Measurements from ENCODE around the gene BICC1.

Gene BICC1

DNA sequence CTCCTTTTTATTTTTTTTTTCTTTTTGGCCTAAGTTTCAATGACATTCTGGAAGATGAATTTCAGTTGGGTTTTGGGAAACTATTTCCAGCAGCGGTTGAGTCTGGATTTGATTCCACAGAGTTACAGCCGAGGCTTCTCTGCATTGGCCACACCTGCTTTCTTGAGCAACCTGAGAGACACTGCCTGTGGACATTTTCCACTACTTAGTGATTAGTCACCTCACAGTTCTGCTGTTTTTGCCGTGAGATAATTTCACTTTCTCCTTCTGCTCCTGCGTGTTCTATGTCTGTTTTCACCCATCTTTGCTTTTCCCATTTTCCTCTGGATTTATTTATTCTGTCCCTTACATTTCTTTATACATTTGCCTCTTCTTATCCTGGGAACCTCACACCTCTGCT lies 243.0 kb downstream of the BICC1 start:
- no peak for DNase-seq

DNA sequence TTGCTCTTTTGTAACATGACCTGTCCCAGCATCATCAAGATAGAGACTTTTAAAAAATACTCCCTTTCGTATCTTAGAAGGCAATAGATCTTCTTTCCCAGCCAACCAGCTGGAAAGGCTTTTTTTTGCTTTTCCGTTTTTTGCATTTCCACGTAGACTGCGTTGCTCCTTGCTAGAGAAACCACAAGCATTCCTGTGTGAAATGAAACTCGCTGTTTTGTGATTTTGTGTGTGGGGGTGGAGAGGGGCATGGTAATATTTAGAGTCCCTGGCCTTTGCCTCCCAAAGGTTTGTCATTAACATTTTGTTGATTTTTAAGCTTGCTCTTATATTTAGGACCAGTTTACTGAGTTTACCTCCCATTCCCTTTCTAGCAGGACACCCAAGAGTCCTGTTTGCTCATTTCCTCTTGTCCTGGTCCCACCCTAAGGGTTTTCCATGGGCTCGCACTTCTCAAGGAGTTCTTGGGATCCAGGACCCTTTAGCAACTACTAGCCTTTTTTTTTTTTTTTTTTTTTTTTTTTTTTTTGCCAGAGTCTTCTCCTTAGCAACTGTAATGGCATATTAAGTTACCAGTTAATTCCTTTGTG lies 243.6 kb downstream of the BICC1 start:
- DNase-seq, result no peak

DNA sequence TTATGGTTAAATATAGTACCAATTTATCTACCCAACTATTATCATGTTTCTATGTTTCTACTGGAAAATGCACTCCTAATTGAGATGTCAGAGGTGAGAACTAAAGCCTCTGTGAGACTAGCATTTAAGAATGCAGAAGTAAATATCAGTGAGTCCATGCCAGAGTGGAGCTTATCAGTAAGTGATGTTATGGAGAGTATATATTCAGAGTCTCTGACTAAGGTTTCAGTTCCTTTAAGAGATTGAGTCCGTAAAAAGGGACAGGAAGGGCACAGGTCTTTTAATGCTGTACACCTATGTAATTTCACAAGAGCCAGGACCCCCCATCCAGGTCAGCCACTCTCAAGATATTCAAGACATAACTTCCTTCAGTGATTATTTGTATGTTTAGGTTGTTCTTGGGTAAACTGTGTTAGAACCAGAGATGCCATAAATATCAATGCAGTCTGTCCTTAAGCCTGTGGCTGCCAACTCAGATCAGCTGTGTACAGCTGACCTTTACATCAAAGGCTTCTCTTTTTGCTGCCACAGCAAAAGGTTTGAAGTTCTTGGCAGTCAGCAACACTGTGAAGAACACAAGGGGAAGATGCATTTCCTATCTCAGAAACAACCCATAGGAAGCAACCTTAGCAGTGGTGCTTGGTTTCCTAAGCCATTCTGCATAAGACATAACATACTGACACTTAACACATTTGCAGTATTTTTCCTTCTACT lies 244.8 kb downstream of the BICC1 start:
- DNase-seq, result no peak

DNA sequence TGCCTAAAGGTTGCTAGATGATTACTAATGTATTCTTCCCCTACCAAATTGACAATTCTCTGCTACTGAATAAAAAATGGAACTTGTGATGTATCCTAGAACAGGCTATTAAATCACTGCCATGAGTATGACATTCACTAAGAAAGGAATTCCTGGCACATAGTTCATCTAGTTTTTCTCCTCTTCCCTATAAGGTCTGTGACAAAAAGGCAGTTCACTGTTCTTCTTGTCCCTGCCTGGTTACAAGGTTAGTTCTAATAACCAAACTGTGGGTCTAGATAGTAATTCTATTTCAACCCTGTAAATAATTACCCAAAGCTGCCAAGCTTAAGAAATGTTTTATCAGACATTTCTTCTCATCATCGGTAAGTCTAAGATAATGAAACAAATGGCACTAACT lies 245.6 kb downstream of the BICC1 start:
- no peak for DNase-seq

DNA sequence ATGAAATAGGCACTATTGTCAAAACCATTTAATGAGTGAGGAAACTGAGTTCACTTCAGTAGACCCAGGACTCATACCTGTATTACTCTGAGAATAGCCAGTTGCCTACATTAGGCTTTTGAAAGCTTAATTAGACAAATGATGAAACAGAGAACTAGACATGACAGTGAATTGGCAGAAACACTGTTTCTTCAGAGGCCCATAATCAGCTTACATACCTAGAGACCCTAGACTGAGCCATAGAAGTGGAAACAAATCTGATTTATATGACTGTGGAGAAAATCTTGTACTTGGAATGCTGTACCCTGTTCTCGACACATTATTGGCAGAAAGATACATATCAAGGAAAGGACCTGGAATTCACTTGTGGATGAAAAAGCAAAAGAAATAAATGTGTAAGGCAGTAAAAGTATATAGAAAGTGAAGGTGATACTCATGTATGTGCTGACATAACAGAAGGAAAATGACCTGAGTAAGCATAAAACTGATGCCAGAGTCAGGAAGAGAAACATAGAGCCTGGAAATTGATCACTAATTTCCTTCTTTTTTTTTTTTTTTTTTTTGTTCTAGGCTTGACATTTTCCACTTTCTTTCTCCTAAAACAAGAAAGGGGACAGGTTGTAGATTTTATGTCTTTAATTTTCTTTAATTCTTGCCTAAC lies 251.5 kb downstream of the BICC1 start:
- DNase-seq, result no peak

DNA sequence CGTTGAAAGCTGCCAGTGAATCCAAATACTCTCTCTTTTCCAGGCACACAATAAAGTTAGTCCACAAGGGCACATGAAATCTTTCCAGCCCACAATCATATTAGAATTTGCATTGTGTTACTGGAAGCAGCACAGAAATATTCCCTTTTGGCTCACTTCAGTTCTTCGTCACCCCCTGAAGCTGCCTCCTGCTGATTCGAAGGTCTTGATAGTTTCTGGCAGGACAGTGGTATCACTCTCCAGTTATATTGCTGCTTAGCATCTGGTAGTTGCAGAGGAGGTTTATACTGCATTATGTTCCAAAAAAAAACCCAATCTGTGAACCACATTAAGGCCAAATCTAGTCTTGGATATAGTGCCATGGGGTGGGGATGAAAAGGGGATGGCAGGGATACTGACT lies 253.2 kb downstream of the BICC1 start:
- no peak for DNase-seq

DNA sequence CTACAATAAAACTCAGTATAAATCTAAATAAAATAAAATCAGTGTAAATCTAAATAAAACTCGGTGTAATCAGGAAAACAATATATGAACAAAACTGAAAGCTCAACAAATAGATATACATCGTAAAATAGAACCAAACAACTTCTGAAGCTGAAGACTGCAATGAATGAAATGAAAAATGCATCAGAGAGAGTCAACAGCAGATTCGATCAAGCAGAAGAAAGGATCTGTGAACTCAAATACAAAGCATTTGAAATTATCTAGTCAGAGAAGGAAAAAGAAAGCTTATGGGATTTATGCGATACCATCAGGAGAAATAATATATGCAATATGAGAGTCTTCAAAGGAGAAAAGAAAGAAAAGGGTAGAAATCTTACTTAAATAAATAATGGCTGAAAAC lies 255.0 kb downstream of the BICC1 start:
- no peak for DNase-seq

DNA sequence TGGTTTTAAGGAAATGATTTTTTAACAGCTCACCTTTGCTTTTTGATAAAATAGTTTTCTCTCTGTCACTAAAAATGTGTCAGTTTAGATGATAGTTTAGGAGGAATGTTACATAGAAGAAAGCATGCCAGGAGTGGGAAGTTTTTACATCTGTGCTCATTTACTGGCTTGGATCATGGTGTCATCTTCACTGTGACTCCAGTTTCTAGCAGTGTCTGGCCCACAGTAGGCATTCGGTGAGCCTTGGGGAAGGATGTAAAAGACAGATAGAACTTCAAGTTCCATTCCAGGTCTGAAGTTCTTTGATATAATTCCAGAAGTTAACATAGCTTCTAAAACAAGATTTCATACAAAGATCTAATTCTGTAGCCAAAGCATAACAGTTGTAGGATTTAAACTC lies 259.2 kb downstream of the BICC1 start:
- no peak for DNase-seq

DNA sequence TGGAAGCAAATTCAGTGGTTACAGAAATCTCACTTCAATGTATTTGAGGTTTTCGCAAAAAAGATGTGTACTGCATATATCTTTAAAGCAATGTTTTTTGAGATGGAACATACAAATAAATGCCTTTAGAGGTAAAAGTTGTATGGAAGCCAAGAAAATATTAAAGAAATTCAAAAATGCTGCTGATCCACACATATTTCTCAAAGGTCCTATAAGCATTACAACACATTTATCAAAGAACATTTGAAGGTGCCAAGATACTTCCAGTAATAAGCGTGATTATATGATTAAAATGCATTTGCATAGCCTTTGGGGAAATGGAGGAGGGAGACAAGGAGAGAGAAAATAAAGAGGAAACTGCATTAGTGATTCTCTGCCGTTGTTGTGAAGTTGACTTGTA lies 260.1 kb downstream of the BICC1 start:
- no peak for DNase-seq

DNA sequence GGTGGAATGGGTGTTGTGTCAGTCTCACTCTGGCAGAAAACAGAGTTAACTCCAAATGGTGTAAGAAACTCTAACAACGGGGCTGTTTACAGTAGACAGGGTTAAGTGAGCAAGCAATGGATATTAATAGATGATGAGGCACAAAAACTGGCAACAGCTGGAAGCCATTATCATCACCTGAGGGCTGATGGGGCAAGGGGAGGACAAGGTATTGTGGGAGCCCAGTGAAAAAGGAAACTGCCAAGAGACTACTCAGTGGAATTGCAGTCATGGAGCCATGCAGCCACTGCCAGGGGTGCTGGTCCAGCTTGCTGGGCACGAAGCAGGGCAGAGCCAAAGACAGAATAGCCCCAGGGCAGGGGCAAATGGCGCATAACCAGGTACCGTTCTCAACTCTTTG lies 260.7 kb downstream of the BICC1 start:
- DNase-seq, result no peak

DNA sequence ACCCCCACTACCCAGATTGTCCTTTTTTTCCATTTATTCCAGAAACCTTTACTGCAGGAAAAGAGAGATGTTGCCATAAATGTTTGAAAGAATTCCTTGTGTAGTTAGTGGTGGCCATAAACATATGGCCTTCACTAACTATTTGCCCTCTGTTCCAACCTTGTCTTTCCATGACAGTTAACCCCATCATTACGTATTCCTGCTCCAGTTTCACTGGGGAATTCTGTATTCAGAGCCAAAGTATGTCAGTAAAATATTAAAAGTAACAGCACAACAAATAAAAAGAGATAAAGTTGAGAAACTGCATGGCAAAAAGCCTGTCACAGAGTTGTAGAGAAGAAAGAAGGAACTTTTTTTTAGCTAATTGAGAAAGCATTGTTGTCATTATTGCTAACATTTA lies 261.3 kb downstream of the BICC1 start:
- no peak for DNase-seq

DNA sequence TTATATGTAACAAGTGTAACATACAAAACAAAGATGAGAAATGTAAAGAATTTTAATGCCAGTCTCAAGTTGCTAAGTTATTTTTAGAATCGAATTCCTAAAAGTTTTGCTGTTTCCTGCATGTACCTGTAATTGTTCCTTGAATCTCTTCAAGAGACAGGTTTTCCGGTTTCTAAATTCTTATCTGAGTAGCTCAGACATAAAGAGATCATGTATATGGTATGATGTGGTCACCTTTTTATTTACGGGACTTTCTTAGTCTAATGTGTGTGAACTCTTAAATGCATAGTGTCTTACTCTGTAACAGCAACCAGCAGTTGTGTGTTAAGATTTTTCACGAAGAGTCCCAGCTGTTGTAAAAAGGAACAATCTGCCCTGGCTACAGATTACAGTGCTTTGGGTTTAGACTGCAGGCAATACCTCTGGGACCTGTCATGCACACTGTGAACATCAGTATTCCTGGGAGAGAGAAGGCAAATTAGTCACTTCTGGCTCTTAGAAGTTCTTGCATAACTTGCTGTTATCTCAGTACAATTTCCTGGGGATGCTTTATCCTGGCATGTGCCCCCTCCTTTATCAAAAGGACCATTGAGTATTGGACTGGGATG lies 263.4 kb downstream of the BICC1 start:
- no peak for DNase-seq

DNA sequence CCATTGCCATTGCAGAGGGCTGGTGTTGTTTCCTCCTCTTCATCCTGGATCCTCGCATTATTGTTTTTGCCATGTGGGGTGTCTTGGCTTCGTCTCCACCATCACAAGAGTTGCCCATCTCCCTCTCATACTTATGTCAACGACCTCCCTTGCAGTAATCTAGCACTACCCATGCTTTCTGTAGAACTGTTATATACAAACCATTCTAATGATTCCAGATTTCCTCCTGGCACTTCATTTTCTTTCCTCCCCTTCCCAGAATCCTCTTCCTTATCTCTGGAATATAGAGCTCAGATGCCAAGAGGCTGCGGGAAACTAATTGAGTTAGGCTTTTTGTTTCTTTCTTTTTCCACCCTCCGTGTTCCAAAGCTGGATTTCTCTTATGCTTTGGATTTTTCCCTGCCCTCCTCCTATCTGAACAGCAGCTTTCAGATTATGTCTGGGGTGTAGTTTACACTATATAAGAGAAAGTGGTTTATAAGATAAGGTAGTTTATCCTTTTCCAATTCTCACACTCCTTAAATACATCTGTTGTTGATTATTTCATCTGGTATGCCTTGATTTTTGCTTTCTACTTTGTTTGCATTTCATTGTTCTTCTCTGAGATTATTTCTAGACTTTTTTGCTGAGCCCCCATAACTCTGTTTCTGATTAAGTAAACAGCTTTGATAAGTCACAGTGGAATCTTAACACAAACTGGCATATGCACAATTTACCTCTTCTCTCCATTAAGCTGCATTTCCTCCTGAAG lies 264.1 kb downstream of the BICC1 start:
- DNase-seq, result no peak

DNA sequence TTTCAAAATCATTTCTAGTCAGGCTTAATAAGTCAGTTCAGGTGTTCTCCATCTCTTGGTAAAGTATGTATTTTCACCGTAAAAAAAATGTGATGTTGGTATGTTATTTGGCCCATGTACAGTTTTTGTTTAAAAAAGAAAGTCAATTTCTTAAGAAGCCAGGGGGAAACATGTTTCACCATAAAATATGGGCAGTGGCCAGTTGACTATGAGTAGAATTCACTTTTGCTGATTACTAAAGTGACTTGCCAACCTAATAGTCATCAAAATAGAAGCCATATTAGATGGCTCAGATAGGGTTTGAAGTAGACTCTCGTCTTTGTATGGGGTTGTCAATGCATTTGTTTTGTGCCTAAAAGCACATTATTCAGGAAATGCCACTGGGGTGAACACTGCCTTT lies 266.3 kb downstream of the BICC1 start:
- no peak for DNase-seq

DNA sequence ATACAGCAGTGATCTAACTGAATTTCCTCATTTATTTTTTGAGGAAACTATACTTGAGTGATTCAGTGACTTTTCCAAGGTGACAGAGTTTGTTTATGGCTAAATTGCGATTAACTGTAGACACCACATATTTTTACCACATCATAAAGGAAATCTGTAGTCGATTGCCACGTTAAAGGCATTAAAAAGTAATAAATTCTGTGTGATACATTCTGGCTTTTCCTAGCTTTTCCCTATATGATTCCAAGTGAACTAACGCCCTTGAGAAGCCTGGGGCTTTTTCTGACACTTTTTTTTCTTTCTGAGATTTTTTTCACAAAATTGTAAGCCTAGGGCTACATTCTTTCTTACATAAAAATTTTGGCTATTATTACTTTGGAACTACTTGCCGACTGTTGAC lies 266.9 kb downstream of the BICC1 start:
- DNase-seq, result no peak

DNA sequence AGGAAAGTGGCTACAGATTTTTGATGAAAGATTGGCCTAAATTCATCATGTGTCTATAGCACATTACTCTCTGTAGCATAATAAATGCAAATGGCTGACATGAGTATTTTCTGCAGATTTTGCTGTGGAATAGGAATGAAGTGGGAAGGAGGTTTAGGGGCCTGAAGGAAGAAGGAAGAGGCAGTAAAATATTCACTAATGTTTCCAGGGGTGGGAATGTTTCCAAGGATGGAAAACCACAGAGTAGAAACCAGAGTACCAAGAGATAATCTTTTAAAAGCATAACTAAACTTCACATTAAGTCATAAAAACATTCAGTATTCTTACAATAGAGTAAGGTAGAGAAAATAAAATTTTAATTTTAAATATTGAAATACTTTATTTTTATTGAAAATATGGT lies 267.8 kb downstream of the BICC1 start:
- DNase-seq, result no peak

DNA sequence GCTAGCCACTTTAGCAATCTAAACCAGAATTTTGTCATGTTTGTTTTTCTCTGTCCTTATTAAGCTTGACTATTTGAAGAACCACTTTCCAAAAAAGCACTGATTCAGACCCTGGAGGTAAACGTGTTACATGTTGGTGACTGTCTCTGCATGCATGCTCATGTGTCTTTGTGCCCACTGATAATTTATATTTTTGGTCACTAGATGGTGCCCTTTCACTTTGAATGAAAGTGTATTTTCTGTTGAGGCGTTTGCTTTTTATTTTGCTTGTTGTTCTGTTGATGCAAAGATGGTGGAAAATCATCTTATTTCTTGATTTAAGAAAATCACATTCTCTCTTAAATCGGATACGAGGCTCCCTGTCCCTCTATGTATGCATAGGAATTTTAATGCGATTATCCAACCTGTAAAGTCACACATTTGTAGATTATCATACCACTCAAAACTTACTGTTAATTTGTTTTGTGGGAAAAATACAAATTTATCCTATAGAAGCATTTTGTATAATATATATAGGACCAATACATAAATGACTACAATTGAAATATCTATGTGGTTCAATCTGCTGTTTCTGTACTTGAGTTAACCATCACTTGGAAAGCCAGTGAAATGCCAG lies 269.3 kb downstream of the BICC1 start:
- no peak for DNase-seq

DNA sequence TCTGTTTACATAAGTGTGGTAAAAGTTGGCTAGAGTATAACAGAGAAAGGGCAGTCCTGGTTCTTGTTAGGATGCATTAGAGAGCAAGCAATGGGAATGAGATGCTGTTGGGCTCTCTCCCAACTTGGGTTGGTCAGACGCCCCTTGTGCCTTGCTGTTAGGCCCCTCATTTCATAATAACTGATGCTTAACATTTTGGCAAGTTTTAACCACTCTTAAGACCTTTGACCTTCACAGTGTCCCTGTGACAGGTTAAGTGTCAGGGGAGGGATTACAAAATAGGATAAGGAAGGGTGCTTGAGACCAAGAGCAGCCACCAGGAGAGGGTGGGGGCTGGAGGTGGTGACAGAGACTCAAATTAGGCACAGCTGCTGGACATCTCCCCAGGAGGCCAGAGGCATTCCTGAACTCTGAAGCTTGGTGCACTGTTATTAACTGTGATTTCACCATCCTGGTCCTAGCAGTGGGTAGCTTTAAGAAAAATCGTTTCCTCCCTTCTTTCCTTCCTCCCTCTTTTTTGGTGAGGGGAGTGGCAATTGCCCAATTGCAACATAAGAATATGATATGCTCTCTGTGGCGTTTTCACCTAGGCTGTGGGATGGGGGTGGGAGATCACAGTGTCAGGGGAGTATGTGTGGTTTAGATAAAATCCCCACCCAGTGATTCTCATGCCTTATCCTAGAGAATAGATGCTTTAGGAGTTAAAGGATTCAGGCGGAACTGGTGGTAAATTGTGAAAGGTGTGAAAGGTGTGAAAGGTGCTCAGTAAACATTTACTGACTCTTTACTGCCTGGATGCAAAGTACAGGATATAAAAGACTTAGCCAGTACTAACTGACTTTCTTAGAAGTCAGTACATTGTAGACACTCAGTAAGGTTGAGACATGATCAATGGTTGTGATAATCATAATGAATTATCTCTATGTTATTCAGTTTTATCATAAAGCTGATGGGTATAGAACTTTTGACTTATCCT lies 270.5 kb downstream of the BICC1 start:
- DNase-seq, result no peak

DNA sequence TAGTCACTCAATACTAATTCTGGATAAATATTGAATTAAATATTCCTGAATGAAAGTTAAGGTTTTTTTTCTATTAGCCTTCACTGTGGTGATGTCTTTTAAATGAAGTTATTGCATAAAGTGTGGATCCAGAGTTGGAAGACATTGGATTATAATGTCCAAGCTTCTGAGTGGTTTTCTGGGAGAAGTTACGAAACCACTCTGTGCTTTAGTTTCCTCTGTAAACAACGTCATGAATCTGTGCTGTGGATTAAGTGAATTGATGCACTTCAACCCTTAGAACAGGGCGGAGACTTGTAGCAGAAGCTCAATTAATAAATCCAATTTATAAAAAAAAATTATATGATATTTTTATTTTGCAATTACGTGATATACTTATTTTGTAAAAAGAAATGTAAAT lies 271.7 kb downstream of the BICC1 start:
- no peak for DNase-seq

DNA sequence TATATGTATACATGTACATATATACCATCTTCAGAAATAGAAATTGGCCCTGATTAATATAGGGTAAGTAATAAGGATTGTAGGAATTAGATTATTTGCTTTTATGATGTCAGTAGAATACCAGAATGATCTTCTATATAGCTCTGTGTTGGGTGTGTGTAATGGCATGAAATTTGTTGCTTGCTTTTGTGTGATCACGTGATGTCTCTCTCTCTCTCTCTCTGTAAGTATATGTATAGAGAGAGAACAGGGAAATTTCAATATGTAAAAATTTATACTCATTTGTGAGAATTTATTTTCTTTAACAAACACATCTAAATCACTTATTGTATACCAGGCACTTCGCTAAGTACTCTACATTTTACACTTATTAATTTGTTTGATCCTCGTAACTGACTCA lies 272.7 kb downstream of the BICC1 start:
- no peak for DNase-seq

DNA sequence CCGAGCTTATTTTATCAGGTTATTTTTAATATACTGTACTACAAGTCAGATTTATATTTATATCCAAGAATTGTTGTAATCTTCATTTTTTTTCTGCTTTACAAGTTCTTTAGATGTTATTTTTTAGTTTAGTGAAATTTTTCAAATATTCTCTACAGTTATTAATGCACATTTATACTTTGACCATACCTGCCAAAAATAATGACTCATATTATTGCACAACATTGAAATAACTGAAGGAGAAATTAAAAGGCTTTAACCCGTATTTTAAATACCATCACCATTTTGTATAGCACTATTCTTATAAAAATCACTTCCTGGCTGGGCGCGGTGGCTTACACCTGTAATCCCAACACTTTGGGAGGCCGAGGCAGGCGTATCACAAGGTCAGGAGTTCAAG lies 278.5 kb downstream of the BICC1 start:
- DNase-seq, result no peak

DNA sequence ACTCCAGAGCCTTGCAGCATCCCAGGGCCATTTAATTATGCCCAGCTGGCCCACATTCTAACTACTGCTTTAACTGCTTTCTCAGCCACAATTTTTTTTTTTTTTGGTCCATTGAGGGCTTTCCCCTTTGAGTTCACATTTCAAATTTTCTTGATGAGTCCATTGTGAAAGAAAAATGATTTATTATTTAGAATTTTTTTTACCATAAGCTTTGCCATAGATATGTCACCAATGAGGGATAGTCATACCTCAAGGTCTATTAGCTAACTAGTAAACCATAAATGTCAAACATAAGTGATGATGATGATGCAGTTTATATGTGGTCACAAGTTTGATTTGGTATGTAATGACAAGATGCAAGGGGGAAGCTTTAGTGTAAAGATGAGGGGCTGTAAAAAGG lies 282.9 kb downstream of the BICC1 start:
- DNase-seq, result no peak
